MCF 10A (cell line): Measurements from ENCODE around the gene IL32. TPM values are rescaled to one million over a fixed set of nuclear protein-coding genes. Genes with fewer than 3 reads are reported as not detected.

Source experiments
- BruUV-seq: library from RNA; stranded (reverse); fragments of 400-500 nt; replicated peaks from 2 replicates; lab custom pipeline; 2021; lab: Mats Ljungman, UMichigan
- CTCF ChIA-PET: fragments of 300-600 bp; sonication (Branson Sonifier 250); formaldehyde crosslinking; extraction: SDS; loops from one replicate; lab custom pipeline; 2021; ENCODE audit warnings: antibody characterized with exemption, inconsistent platforms; lab: Yijun Ruan, JAX
- POLR2A ChIA-PET: fragments of 300-600, 350-650 bp; sonication (Branson Sonifier 250); formaldehyde crosslinking; extraction: SDS; loops from one replicate; lab custom pipeline; 2020; ENCODE audit warnings: antibody characterized with exemption, inconsistent platforms; lab: Yijun Ruan, JAX
- DNase-seq: peaks from one replicate; pipeline ENCODE4 v3.0.0-alpha.2; 2018; ENCODE audit not compliant: unreplicated experiment
- H3K27ac Mint-ChIP-seq: one replicate; pipeline ENCODE4 v1.8.0; 2022; ENCODE audit warnings: mild to moderate bottlenecking, low read depth, mixed read lengths; ENCODE audit not compliant: unreplicated experiment
- H3K27me3 Mint-ChIP-seq: one replicate; pipeline ENCODE4 v1.8.0; 2022; ENCODE audit warnings: mixed read lengths; ENCODE audit not compliant: insufficient read depth, unreplicated experiment
- H3K36me3 Mint-ChIP-seq: one replicate; pipeline ENCODE4 v1.8.0; 2022; ENCODE audit warnings: mild to moderate bottlenecking, moderate library complexity, mixed read lengths; ENCODE audit not compliant: insufficient read depth, unreplicated experiment
- H3K4me1 Mint-ChIP-seq: one replicate; pipeline ENCODE4 v1.8.0; 2022; ENCODE audit warnings: mixed read lengths; ENCODE audit not compliant: insufficient read depth, unreplicated experiment
- H3K4me3 Mint-ChIP-seq: one replicate; pipeline ENCODE4 v1.8.0; 2022; ENCODE audit warnings: mild to moderate bottlenecking, moderate library complexity, mixed read lengths; ENCODE audit not compliant: unreplicated experiment
- H3K9me3 Mint-ChIP-seq: one replicate; pipeline ENCODE4 v1.8.0; 2022; ENCODE audit warnings: mixed read lengths; ENCODE audit not compliant: unreplicated experiment
- CTCF ChIP-seq: fragments of 200-600 bp; IDR thresholded peaks from one replicate; pipeline ENCODE4 v1.8.0; 2022; ENCODE audit warnings: antibody characterized with exemption, mild to moderate bottlenecking; ENCODE audit not compliant: unreplicated experiment
- intact Hi-C: fragments of 100-400 bp; cut with micrococcal nuclease; formaldehyde crosslinking; loops from 2 replicates; pipeline ENCODE4 v1.14.1; 2022
- total RNA-seq: library from RNA; stranded (reverse); gene quantifications from 2 replicates; pipeline ENCODE4 v1.2.3, GENCODE V29; 2022

IL32 gene
- total RNA-seq, 1 experiment from 2014 or later: 29.8 TPM

- POLR2A ChIA-PET: interaction anchor here (0.6 to 2.2 kb wide), 3 partner anchors 19 to 475 kb away, joined by 3 to 7 read pairs (median 5); no protein-coding TSS in a partner anchor
- H3K4me1 Mint-ChIP-seq: no peaks in the 10 kb centered on the region
- no TSS peak for BruUV-seq
- H3K9me3 Mint-ChIP-seq: no peaks in the 10 kb centered on the region
- peaks cover 26% of the 10 kb centered on the region for H3K27me3 Mint-ChIP-seq
- TF ChIP-seq CTCF: no peak
- intact Hi-C loops: no loop called here
- no peak overlapping the region for H3K4me3 Mint-ChIP-seq
- DNase-seq: no peak
- H3K27ac Mint-ChIP-seq: no peak overlapping the region
- peaks cover 26% of the 10 kb centered on the region for H3K36me3 Mint-ChIP-seq
- CTCF ChIA-PET: interaction anchor here (0.6 to 8.3 kb wide), 9 partner anchors 10 to 142 kb away, joined by 3 to 121 read pairs (median 9); no protein-coding TSS in a partner anchor
Measured at GRCh38 chr16:3029491-3030221, 35.8 kb upstream of the IL32 start.

GRCh38 chr16:3030222-3031212, 34.9 kb upstream of the IL32 start:
- Mint-ChIP-seq H3K27ac (no peak overlapping the region), H3K9me3 (no peaks in the 10 kb centered on the region), H3K36me3 (peaks cover 26% of the 10 kb centered on the region), H3K4me1 (no peaks in the 10 kb centered on the region), H3K27me3 (peaks cover 35% of the 10 kb centered on the region), H3K4me3 (no peak overlapping the region)
- ChIA-PET CTCF (interaction anchor here (0.6 to 8.3 kb wide), 18 partner anchors 9 to 158 kb away, joined by 3 to 121 read pairs (median 6); partner anchors contain the start of genes HCFC1R1 and TNFRSF12A), POLR2A (interaction anchor here (1.2 to 2.2 kb wide), 7 partner anchors 10 to 99 kb away, joined by 4 to 26 read pairs (median 6); partner anchors contain the start of genes PAQR4 and TNFRSF12A)
- intact Hi-C loops: no loop called here
- DNase-seq: no peak
- TF ChIP-seq CTCF: no peak
- no TSS peak for BruUV-seq

- TF ChIP-seq CTCF: no peak
- ChIA-PET CTCF (interaction anchor here (0.6 to 8.3 kb wide), 13 partner anchors 9 to 336 kb away, joined by 3 to 121 read pairs (median 7); partner anchors contain the start of genes HCFC1R1 and TNFRSF12A), POLR2A (interaction anchor here (0.7 to 1.4 kb wide), 2 partner anchors 16 to 125 kb away, joined by 3 to 5 read pairs; no protein-coding TSS in a partner anchor)
- no peak overlapping the region for H3K4me3 Mint-ChIP-seq
- no TSS peak for BruUV-seq
- no peak for DNase-seq
- intact Hi-C loops: no loop called here
- no peaks in the 10 kb centered on the region for H3K9me3 Mint-ChIP-seq
- no peaks in the 10 kb centered on the region for H3K4me1 Mint-ChIP-seq
- peaks cover 12% of the 10 kb centered on the region for H3K36me3 Mint-ChIP-seq
- H3K27me3 Mint-ChIP-seq: peaks cover 52% of the 10 kb centered on the region
- H3K27ac Mint-ChIP-seq: no peak overlapping the region
Measured at GRCh38 chr16:3032624-3033023, 32.8 kb upstream of the IL32 start.
